ENCODE measurements around the gene LSM4. TPM values are rescaled to one million over a fixed set of nuclear protein-coding genes. Genes with fewer than 3 reads are reported as not detected.

The LSM4 gene
- total RNA-seq, 2 donors from 2014 or later = 106 to 148 TPM

DNA sequence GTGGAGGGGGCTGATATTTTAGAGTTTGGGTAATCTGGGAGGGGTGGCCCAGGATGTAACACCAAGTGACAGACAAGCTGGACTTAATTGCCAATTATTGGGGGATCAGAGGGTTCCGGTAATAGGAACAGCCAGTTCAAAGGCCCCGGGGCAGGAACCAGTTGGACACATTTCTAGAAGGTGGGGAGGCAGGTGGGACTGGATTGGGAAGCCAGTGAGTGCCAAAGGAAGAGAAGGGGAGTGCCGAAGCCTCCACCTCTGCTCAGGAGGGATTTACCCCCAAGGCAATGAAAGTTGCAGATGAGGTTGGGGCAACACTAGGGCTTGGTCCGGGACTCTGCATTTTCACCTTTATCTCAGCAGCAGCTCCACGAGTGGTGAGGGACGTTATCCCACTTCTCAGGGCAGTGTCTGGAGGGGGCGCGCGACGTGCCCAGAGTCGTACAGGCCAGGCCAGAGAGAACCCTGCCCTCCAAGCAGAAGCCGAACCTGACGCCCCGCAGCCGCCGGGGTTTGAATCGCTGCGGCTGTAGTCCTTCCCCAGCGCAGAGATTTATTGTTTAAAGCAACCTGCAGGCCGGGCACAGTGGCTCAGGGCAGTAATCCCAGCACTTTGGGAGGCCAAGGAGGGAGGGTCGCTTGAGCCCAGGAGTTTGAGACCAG, 35.8 kb downstream of the LSM4 start:
- DNase-seq (no peak), ATAC-seq (no peak)
- intact Hi-C loops (cut with DNase I, micrococcal nuclease) = no loop called here

DNA sequence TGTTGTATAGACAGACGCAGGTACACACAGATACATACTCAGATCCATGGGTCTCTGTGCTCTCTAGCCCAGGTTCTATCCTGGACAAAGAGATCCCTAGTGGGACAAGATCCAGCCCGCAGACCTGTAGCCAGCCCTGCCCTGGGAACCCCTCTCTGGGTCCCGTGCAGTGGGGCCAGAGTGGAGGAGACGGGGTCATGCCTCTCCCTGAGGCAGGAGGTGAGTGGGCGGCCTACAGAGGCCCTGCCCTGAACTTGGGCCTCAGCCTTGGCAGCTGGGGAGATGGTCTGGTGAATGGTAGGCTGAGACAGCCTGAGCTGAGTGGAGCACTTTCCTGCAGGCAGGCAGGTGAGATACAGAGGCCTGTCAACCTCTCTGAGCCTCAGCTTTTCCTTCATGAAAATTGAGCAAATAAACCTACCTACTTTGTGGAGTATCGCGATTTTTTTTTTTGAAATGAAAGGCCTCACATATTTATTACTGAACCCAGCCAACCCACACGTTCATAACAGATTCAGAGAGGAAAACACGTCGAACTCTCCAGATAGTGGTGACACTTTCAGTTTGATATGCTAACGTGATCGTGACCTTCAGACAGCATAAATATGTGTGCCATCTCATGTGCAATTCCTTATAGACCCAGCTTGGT, 38.0 kb downstream of the LSM4 start:
- ATAC-seq (no peak), DNase-seq (no peak)
- intact Hi-C loops (cut with DNase I, micrococcal nuclease) = no loop called here

DNA sequence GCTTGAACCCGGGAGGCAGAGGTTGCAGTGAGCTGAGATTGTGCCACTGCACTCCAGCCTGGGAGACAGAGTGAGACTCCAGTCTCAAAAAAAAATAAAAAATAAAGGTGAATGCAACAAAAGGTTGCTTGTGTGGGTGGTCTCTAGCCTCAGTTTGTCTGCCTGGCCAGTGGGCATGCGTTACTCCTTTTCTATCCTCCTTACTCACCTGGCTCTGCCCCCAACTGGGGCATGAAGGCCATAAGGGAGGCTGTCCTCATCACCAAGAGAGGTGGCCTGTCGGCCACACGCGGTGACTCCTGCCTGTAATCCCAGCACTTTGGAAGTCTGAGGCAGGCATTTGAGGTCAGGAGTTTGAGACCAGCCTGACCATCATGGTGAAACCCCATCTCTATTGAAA, 39.5 kb downstream of the LSM4 start:
- intact Hi-C loops (cut with DNase I, micrococcal nuclease) = no loop called here
- DNase-seq (no peak), ATAC-seq (no peak)

DNA sequence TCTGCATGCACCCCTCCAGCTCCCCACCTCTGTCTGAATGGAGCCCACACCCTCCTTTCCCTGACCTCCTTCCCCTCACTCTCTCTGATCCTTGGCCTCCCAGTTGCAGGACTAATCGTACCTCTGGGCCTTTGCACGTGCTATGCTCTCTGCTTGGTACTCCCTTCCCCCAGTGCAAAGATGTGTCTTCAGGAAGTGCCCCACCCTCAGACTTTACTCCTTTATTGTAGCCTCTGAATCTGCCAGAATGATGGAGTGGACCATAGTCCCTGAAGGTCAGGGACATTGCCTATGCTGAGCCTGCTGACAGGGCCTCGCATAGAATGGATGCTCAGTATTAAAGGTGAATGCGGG, 40.1 kb downstream of the LSM4 start:
- intact Hi-C loops (cut with DNase I, micrococcal nuclease) = no loop called here
- peak; percentile 44 for ATAC-seq

DNA sequence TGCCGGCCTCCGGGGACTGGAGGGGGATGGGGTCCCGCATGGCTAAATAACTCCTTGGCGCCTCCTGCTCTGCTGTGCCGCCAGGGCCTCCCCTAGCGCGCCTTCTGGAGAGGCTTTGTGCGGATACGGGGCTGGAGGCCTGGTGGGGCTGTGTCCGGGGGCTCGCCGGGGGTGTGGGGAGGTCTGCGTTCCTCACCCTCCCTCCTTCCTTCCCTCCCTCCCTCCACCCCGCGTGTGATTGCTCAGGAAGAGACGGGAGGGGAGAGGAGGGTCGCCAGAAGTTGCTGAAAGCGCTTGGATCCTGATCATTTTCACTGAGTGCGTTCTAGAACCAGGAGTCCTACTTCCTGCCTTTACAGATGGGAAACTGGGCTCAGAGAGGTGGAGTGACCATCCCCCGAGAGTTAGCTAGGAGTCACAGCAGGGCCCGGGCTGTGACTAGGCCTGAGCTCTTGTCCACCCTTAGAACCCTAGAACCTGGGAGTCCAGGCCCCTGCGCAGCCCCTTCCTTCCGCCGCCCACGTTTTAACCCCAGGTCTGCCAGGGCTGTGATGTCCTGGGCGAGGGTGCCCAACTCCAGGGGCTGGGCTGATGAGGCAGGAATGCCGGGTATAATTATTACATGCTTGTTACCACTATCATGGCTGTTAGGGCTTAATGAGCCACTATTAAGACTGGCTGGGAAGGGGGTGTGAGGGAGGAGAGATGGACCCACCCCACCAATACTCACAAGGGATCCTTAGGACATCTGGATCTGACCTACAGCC, 40.7 kb downstream of the LSM4 start:
- ATAC-seq = peak; percentile 3
- DNase-seq = peak; percentile 60 to 63
- intact Hi-C loops (cut with DNase I, micrococcal nuclease) = no loop called here

More for the DNA sequence above, 40.1 kb downstream of the LSM4 start:
- peak; percentile 77 to 80 for DNase-seq

DNA sequence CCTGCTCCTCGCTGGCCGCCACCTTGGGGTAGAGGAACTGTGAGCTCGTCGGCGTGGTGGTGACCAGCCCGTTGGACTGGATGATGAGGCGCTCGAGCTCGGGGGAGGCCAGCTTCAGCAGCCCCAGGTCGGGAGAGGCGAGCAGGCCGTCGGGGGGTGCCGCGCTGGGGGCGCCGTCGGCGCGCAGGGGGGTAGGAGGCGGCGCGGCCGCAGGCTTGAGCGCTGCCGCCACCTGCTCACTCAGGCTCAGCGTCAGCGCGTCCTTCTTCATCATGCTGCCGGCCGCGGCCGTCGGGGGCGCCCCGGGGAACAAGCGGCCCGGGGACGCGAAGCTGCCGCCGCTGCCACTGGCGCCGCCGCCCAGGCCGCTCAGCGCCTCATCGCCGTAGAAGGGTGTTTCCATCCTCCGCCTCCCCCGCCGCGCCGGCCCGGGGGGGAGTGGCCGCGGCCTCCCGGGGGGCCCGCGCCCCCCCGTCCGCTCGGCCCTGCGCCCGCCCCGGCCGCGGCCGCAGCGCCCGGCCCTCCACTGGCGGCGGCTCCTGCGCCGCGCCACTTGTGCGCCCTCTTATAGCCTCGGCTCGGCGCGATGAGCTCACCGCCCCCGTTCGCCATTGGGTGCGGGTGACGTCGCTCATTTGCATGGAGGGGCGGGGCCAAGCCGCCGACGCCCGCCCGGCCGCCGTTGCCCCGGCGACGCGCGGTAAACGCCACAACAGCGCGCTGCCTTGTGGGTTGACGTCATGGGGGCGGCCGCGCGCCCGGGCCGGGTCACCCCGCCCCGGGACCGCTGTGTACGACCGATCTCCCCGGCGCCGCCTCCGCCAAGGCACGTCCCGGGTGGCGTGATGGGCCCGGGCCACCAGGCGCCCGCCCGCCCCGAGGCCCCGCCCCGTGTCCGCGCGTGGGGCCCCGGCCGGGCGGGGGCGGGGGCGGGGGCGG, 41.5 kb downstream of the LSM4 start, which contains the start of gene JUND:
JUND (minus strand) TSS at position 541 of the 939 bp plus-strand sequence; CDS start at position 403, 138 bp downstream.
- intact Hi-C loops (cut with DNase I, micrococcal nuclease) = no loop called here
- peak; percentile 60 for ATAC-seq
- peak; percentile 97 to 98 for DNase-seq

DNA sequence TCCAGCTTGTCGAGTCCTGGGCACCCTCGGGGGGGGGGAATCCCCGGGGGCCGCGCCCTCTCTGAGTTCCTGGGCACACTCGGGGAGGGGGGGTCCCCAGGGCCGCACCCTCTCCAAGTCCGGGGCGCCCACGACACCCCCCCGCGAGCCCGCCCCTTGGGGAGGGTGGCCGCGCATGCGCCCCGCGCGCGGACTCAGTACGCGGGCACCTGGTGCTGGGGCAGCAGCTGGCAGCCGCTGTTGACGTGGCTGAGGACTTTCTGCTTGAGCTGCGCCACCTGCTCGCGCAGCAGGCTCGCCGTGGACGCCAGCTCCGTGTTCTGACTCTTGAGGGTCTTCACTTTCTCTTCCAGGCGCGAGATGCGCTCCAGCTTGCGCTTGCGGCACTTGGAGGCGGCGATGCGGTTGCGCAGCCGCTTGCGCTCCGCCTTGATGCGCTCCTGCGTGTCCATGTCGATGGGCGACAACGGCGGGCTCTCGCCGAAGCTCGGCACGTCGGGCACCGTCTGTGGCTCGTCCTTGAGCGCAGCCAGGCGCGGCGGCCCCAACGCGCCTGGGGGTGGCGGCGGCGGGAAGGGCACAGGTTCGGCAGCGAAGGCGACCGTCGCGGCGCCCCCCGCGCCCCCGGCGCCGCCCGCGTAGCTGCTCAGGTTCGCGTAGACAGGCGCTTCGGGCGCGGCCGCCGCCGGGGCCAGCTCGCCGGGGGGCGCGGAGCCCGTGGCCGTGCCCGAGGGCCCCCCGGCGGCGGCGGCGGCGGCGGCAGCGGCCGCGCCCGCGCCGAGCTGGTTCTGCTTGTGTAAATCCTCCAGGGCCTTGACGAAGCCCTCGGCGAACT, 42.4 kb downstream of the LSM4 start:
- DNase-seq = peak; percentile 80 to 84
- intact Hi-C loops (cut with DNase I, micrococcal nuclease) = no loop called here
- ATAC-seq = peak; percentile 31

DNA sequence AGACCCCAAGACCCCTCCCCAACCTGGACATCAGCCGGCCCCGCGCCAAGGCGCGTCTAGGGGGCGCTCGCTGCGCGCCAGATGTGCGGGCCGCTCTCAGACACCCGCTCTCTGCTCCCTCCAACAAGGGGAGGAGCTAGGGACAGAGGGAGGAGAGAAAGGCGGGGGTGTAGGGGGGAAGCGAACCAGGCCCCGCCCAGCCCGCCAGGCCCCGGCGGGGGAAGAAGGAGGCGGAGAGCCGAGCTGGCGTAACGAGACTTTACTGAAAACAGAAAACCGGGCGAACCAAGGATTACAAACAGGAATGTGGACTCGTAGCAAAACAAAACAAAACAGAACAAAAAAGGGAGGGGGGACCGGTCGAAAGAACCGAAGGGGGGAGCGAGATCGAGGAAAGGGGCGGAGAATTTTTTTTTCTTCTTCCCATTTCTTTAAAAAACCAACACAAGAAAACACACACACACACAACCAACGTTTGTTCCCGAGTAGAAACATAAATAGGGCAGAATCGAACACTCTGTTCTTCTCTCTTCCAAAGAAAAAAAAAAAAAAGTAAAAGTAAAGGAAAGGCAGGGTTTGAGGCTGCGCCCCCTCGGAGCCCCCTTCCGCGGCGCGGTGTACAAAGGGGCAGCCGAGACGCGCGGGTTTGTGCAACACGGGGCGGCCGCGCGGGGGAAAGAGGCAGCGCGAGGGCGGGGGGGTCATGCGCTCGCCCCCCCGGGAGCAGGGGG, 43.2 kb downstream of the LSM4 start:
- intact Hi-C loops (cut with DNase I, micrococcal nuclease) = loop anchor here in 1 of 2 donors (2.0 kb wide), 1 partner anchor 49 kb away; no protein-coding TSS in a partner anchor
- ATAC-seq (peak; percentile 51), DNase-seq (peak; percentile 91 to 92)

DNA sequence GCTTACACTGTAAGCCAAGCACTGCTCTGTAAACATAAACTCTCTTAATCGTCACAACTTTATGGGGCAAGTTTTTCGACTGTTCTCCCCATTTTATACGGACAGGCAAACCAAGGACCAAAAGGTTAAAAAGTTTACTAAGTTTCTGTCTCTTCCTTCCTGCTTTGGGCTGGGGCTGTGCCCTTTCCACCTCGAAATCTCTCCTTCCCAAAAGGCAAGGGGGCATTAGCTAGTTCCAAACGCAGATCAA, 43.7 kb downstream of the LSM4 start:
- intact Hi-C loops (cut with DNase I, micrococcal nuclease) = loop anchor here in 1 of 2 donors (2.0 kb wide), 1 partner anchor 50 kb away; no protein-coding TSS in a partner anchor
- ATAC-seq = no peak
- no peak for DNase-seq

DNA sequence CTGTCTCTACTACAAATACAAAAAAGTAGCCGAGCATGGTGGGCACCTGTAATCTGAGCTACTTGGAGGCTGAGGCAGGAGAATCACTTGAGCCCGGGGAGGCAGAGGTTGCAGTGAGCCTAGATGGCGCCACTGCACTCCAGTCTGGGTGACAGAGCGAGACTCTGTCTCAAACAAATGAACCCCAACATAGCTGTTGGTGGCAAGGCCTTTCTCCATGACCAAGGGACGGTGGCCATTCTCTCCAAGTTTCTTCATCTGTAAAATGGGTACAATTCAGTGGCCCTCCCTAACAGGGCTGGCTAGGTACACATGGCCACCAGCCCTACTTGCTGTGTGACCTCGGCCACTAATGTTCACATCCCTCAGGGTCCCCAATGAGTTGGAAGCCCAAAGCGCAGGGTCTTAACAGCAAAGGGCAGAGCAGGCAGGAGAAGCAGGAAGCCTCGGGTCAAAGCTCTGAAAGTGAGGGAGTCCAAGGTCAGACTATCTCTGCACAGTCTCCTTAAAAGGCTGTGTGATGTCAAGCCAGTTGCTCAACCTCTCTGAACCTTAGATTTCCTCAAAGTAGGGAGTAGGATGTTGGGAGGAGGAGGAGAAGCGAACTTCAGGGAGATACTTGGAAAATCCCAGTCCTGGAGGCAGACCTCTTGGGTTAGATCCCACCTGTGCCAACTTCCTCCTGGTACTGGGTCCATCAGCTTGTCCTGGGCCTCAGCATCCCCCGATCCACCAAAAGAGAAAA, 44.2 kb downstream of the LSM4 start:
- DNase-seq (peak in 1 of 2 donors; percentile 55), ATAC-seq (no peak)
- intact Hi-C loops (cut with DNase I, micrococcal nuclease) = loop anchor here in 1 of 2 donors (2.0 kb wide), 1 partner anchor 50 kb away; no protein-coding TSS in a partner anchor

DNA sequence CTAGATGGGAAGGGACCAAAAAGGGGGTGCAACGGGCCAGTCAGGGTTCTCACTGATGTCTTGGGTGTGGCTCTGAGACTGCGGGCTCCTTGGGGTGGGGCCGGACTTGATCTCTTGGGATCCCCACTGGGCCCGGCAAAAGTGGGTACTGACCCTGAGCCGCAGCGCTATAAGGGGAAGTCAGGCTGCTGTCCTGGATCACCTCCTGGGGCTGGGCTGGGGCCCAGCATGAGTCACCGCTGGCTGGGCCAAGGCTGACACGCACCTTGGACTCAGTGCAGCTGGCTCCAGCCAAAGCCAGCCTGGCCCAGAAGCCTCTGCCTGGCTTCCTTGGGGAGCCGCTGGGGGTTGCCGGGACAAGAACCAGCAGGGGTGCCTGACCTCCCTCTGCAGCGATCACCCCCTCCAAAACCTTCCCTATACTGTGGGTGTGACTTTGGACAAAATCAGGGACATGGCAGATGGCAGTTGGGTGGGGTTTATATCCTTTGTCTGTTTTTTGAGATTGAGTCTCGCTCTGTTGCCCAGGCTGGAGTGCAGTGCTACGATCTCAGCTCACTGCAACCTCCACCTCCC, 48.0 kb downstream of the LSM4 start:
- intact Hi-C loops (cut with DNase I, micrococcal nuclease) = no loop called here
- DNase-seq = peak; percentile 85 to 94
- peak; percentile 74 for ATAC-seq

DNA sequence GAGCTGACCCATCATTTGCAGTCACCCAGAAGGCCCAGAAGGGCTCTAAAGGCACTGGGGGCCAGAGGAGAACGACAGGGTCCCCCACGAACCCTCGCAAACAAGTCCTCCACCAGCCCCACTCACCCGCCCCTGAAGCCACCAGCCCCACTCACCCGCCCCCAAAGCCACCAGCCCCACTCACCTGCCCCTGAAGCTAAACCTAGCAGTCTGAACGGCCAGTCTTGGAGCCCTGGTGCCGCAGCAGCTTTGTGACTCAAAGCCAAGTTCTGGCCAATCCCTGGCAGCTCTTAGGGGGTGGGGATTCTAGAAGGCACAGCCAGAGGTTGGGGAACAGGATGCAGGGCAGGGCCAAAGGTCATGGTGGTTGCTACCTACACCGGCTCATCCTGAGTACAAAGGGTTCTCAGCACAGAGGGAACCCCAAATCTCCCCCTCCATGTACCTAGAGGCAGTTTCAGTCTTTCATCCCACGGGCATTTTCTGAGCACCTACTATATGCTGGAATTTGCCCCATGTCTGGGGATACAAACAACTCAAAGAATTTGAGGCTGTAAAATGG, 48.6 kb downstream of the LSM4 start, which contains the start of gene IQCN:
IQCN (minus strand) TSS at position 234 of the 562 bp plus-strand sequence. CDS start 4,974 bp downstream, outside the sequence.
- ATAC-seq (peak; percentile 28), DNase-seq (peak; percentile 51 to 73)
- intact Hi-C loops (cut with DNase I, micrococcal nuclease) = no loop called here

DNA sequence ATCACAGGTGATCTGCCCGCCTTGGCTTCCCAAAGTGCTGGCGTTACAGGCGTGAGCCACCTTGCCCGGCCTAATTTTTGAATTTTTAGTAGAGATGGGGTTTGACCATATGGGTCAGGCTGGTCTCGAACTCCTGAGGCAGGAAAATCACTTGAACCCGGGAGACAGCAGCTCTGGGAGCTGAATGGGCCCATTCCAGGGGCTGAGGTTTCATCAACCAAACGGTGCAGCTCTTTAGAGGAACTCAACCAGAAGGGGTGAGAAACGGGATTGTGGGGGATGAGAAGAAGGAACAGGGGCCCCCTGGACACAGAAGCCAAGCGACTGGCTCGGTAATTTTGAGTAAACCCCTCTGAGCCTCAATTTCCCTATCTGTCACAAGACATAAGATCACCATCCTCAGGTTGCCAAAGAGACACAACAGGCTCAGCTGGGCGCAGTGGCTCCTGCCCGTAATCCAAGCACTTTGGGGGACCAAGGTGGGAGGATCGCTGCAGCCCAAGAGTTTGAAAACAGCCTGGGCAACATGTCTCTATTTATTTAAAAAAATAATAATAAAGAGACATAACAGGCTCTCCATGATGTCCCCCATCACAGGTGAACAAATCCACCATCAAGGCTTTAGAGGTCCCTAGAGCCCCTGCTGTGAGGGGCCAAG, 49.2 kb downstream of the LSM4 start:
- intact Hi-C loops (cut with DNase I, micrococcal nuclease) = no loop called here
- DNase-seq (no peak), ATAC-seq (no peak)

DNA sequence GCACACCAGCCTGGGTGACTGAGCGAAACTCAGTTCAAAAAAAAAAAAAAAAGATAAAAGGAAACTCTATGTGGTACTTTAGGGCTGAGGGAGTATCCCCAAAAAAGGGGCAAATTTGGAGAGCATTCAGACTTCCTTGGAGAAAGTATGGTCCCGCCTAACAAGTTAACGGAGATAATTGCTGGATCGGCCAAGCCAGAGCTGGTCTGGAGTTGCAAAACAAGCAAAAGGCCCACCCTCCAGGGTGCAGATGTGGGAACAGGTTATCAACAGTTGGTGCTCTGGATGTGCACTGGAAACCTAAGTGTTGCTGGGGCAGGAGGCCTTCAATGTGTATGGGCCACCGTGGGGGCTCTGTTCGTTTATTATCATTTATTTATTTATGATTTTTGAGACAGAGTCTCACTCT, 51.4 kb downstream of the LSM4 start:
- ATAC-seq (no peak), DNase-seq (no peak)
- intact Hi-C loops (cut with DNase I, micrococcal nuclease) = no loop called here

DNA sequence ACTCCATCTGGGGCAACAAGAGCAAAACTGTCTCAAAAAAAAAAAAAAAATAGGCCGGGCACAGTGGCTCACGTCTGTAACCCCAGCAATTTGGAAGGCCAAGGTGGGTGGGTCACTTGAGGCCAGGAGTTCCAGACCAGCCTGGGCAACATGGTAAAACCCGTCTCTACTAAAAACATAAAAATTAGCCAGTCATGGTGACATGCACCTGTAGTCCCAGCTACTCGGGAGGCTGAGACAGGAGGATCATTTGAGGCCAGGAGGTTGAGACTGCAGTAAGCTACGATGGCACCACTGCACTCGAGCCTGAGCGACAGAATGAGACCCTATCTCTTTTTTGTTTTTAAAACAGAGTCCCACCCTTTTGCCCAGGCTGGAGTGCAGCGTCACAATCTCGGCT, 52.5 kb downstream of the LSM4 start:
- DNase-seq (no peak), ATAC-seq (no peak)
- intact Hi-C loops (cut with DNase I, micrococcal nuclease) = no loop called here
